H1 (cell line): Measurements from ENCODE around the gene RAI14. TPM values are rescaled to one million over a fixed set of nuclear protein-coding genes. Genes with fewer than 3 reads are reported as not detected.

Source experiments
- CTCF ChIA-PET: fragments of 300-600 bp; sonication (Branson Sonifier 250); formaldehyde crosslinking; loops from one replicate; lab custom pipeline; 2021; ENCODE audit not compliant: partially characterized antibody; lab: Charles Lee
- POLR2A ChIA-PET: fragments of 300-600 bp; sonication (Branson Sonifier 250); formaldehyde crosslinking; loops from one replicate; lab custom pipeline; 2021; ENCODE audit warnings: inconsistent platforms; ENCODE audit not compliant: partially characterized antibody; lab: Charles Lee
- DNase-seq, 2 experiments: peaks; one replicate each; pipeline versions ENCODE4 v3.0.0 to v3.0.0-alpha.2; 2010 to 2022; ENCODE audit warnings: low spot score in 2 of 2, low read depth in 1 of 2, mixed read lengths in 1 of 2
- FAIRE-seq: peaks from 2 replicates; lab custom pipeline; 2011; peaks lifted over from hg19 to GRCh38; lab: Jason Lieb, UNC
- H2AFZ ChIP-seq: 2 replicates; pipeline ENCODE4 v1.8.1; 2012; ENCODE audit warnings: low read length, inconsistent platforms
- H2AK5ac ChIP-seq: 2 replicates; pipeline ENCODE4 v1.6.1; 2013; ENCODE audit warnings: low read depth, low read length
- H2BK120ac ChIP-seq: replicated peaks from 2 replicates; pipeline ENCODE3; 2013; ENCODE audit warnings: low read depth, low read length, inconsistent platforms
- H2BK12ac ChIP-seq: 2 replicates; pipeline ENCODE4 v1.6.1; 2013; ENCODE audit warnings: low read depth, low read length
- H2BK15ac ChIP-seq: 2 replicates; pipeline ENCODE4 v1.6.1; 2013; ENCODE audit warnings: low read length
- H2BK20ac ChIP-seq: 2 replicates; pipeline ENCODE4 v1.6.1; 2013; ENCODE audit warnings: low read length
- H2BK5ac ChIP-seq: 2 replicates; pipeline ENCODE4 v1.6.1; 2013; ENCODE audit warnings: low read depth, low read length
- H3K14ac ChIP-seq: 2 replicates; pipeline ENCODE4 v1.6.1; 2013; ENCODE audit warnings: inconsistent platforms; ENCODE audit not compliant: insufficient read length
- H3K18ac ChIP-seq: 2 replicates; pipeline ENCODE4 v1.6.1; 2013; ENCODE audit warnings: low read length; ENCODE audit errors: extremely low read depth
- H3K23ac ChIP-seq: 2 replicates; pipeline ENCODE4 v1.6.1; 2013; ENCODE audit warnings: inconsistent platforms; ENCODE audit not compliant: insufficient read length
- H3K23me2 ChIP-seq: 2 replicates; pipeline ENCODE4 v1.6.1; 2013; ENCODE audit warnings: low read depth, low read length
- H3K27ac ChIP-seq: 2 replicates; pipeline ENCODE4 v1.6.1; 2011; ENCODE audit warnings: low read depth, low read length, inconsistent platforms
- H3K27me3 ChIP-seq, 4 experiments: replicated peaks in 1 of 4; 1 replicate in 1 of 4; 2 replicates in 3 of 4; pipeline versions ENCODE4 v1.6.1 to v1.8.1; 2011 to 2013; ENCODE audit warnings: low read length in 3 of 4, mild to moderate bottlenecking in 3 of 4, inconsistent platforms in 2 of 4, mixed read lengths in 2 of 4, moderate library complexity in 1 of 4; ENCODE audit not compliant: control insufficient read depth in 3 of 4, insufficient read depth in 3 of 4; ENCODE audit errors: extremely low read depth in 1 of 4
- H3K36me3 ChIP-seq, 4 experiments: 2 replicates each; pipeline versions ENCODE4 v1.6.1 to v1.8.1; 2011 to 2013; ENCODE audit warnings: mild to moderate bottlenecking in 4 of 4, low read length in 3 of 4, moderate library complexity in 2 of 4, control low read depth in 1 of 4, inconsistent platforms in 1 of 4; ENCODE audit not compliant: insufficient read depth in 4 of 4, control insufficient read depth in 2 of 4
- H3K4ac ChIP-seq: replicated peaks from 2 replicates; pipeline ENCODE3; 2013; ENCODE audit warnings: low read length, low read depth, mixed read lengths, inconsistent platforms; ENCODE audit not compliant: insufficient read length
- H3K4me1 ChIP-seq, 4 experiments: replicated peaks in 1 of 4; 1 replicate in 1 of 4; 2 replicates in 3 of 4; pipeline versions ENCODE4 v1.6.1 to v1.8.1; 2011 to 2013; ENCODE audit warnings: low read length in 3 of 4, inconsistent platforms in 2 of 4, mixed read lengths in 1 of 4; ENCODE audit not compliant: insufficient read depth in 4 of 4, control insufficient read depth in 3 of 4
- H3K4me2 ChIP-seq, 2 experiments: 2 replicates each; pipeline versions ENCODE4 v1.6.1 to v1.8.1; 2011 to 2013; ENCODE audit warnings: low read depth in 2 of 2, low read length in 2 of 2, control low read depth in 1 of 2, inconsistent platforms in 1 of 2, mild to moderate bottlenecking in 1 of 2; ENCODE audit not compliant: insufficient read depth in 1 of 2
- H3K4me3 ChIP-seq, 4 experiments: fragments of 200-600, 300-600 bp in 1 of 4; sonication (generic), shearing (Covaris generic), sonication (Bioruptor Twin) in 1 of 4; 2 replicates each; pipeline versions ENCODE4 v1.5.1 to v1.8.1; 2011 to 2016; ENCODE audit warnings: low read length in 4 of 4, low read depth in 3 of 4, control low read depth in 2 of 4, inconsistent platforms in 2 of 4, mild to moderate bottlenecking in 2 of 4, mixed read lengths in 1 of 4, moderate library complexity in 1 of 4; ENCODE audit not compliant: insufficient read depth in 2 of 4; ENCODE audit errors: extremely low read depth in 1 of 4
- H3K56ac ChIP-seq: replicated peaks from 2 replicates; pipeline ENCODE3; 2013; ENCODE audit warnings: low read depth, mild to moderate bottlenecking, mixed read lengths, low read length, inconsistent platforms; ENCODE audit not compliant: insufficient read length
- H3K79me1 ChIP-seq: 2 replicates; pipeline ENCODE4 v1.6.1; 2013; ENCODE audit warnings: low read depth, low read length, control low read depth
- H3K79me2 ChIP-seq, 2 experiments: 2 replicates each; pipeline versions ENCODE4 v1.6.1 to v1.8.1; 2012 to 2013; ENCODE audit warnings: low read length in 2 of 2, mild to moderate bottlenecking in 2 of 2, inconsistent platforms in 1 of 2; ENCODE audit not compliant: insufficient read depth in 2 of 2, control insufficient read depth in 1 of 2
- H3K9ac ChIP-seq, 4 experiments: replicated peaks in 1 of 4; 1 replicate in 1 of 4; 2 replicates in 3 of 4; pipeline versions ENCODE4 v1.6.1 to v1.8.1; 2011 to 2013; ENCODE audit warnings: low read depth in 3 of 4, low read length in 3 of 4, control low read depth in 2 of 4, mild to moderate bottlenecking in 2 of 4, moderate library complexity in 2 of 4, inconsistent platforms in 1 of 4; ENCODE audit errors: extremely low read depth in 1 of 4
- H3K9me3 ChIP-seq, 2 experiments: 2 replicates each; pipeline versions ENCODE4 v1.6.1 to v1.8.1; 2012 to 2013; ENCODE audit warnings: mild to moderate bottlenecking in 2 of 2, moderate library complexity in 2 of 2, control low read depth in 1 of 2, inconsistent platforms in 1 of 2, low read depth in 1 of 2, low read length in 1 of 2, mixed read lengths in 1 of 2; ENCODE audit not compliant: insufficient read depth in 2 of 2
- H4K20me1 ChIP-seq, 2 experiments: replicated peaks in 1 of 2; 2 replicates each; pipeline versions ENCODE3 to v1.8.1; 2011 to 2013; ENCODE audit warnings: inconsistent platforms in 2 of 2, low read length in 2 of 2, mild to moderate bottlenecking in 1 of 2; ENCODE audit not compliant: insufficient read depth in 2 of 2, control insufficient read depth in 1 of 2
- H4K5ac ChIP-seq: 2 replicates; pipeline ENCODE4 v1.6.1; 2013; ENCODE audit warnings: low read length, low read depth, mixed read lengths, inconsistent platforms; ENCODE audit not compliant: insufficient read length
- H4K8ac ChIP-seq: 2 replicates; pipeline ENCODE4 v1.8.0; 2013; ENCODE audit warnings: mild to moderate bottlenecking, moderate library complexity, low read length, inconsistent platforms; ENCODE audit not compliant: insufficient read depth; ENCODE audit errors: extremely low read depth
- H4K91ac ChIP-seq: replicated peaks from 2 replicates; pipeline ENCODE3; 2013; ENCODE audit warnings: low read length, mixed read lengths, inconsistent platforms; ENCODE audit not compliant: insufficient read length
- CHD2 ChIP-seq: IDR thresholded peaks from 2 replicates; pipeline ENCODE4 v1.6.1; 2012; ENCODE audit warnings: low read length, improper control_type of control experiment
- CTBP2 ChIP-seq: IDR thresholded peaks from 2 replicates; pipeline ENCODE4 v1.7.0; 2011; ENCODE audit warnings: borderline replicate concordance, mild to moderate bottlenecking, moderate library complexity, mixed read lengths, low read length; ENCODE audit not compliant: insufficient read depth, insufficient read length
- WGBS, 2 experiments: shearing (Covaris generic) in 1 of 2; methylation state at CpG; one replicate each; pipeline versions ENCODE4 v1.1.6 to v1.1.7; 2013 to 2015; ENCODE audit warnings: low lambda C conversion rate in 2 of 2, mixed read lengths in 2 of 2, inconsistent platforms in 1 of 2, low coverage in 1 of 2, missing lambda C conversion rate in 1 of 2; ENCODE audit not compliant: insufficient replicate concordance in 2 of 2, insufficient coverage in 1 of 2, insufficient read length in 1 of 2; ENCODE audit errors: extremely low coverage in 1 of 2, missing lambda C conversion rate in 1 of 2; 5-methylcytosine and 5-hydroxymethylcytosine counted together
- polyA plus RNA-seq, 7 experiments: library from polyadenylated mRNA; depleted of rRNA in 3 of 7; stranded (reverse) in 5 of 7; unstranded in 2 of 7; fragments of >200 nt in 5 of 7; fragments of 200-250 nt in 2 of 7; gene quantifications; 1 replicate in 5 of 7; 2 replicates in 1 of 7; 4 replicates in 1 of 7; pipeline versions ENCODE4 v1.2.1 to v1.2.3, GENCODE V29; 2011 to 2013; ENCODE audit warnings: missing spikeins in 2 of 7, mixed read lengths in 2 of 7
- total RNA-seq: library from RNA; stranded (reverse); fragmentation: NEBNext Ultra II Directional; extraction: Animal tissue kit (Norgen Biotek cat#: 25700); gene quantifications from 2 replicates; pipeline ENCODE4 v1.2.1, GENCODE V29; 2021

Gene RAI14
- total and polyA plus RNA-seq, 2 of the 8 experiments (the other 6 are each of a cell fraction or from before 2014, with no cell fraction given) = 48.4 to 210 TPM

DNA sequence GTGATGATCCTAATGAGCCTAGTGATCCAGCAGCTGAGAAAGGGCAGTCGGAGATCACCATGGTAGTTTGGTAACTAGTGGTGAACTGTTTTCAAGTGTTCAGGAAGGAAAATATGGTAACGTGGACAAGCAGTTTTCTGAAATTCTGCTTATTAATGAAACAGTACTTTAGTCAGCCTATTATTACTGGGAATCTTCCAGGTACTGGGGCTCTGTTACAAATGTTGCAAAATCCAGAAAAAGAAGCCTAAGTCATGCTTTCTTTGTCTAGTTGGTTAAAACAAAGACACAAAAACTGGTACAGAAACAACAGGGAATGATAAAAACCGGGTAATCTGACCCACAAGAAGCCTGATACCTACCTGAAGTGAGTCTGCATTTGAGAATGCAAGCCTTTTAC is 201.0 kb downstream of the RAI14 start:
- H3K4ac ChIP-seq = no peak overlapping the region
- no peak overlapping the region for H3K27ac ChIP-seq
- no peaks in the 10 kb centered on the region for H4K20me1 ChIP-seq
- H2BK12ac ChIP-seq = no peak overlapping the region
- H3K18ac ChIP-seq = no peak overlapping the region
- no peak overlapping the region for H2AK5ac ChIP-seq
- H4K5ac ChIP-seq = no peak overlapping the region
- no peak for DNase-seq
- no peak overlapping the region for H3K56ac ChIP-seq
- no peak overlapping the region for H3K23ac ChIP-seq
- H3K79me1 ChIP-seq = no peaks in the 10 kb centered on the region
- H2BK120ac ChIP-seq = no peak overlapping the region
- no peak overlapping the region for H2BK5ac ChIP-seq
- H3K27me3 ChIP-seq = no peaks in the 10 kb centered on the region
- H3K9ac ChIP-seq = no peak overlapping the region
- no peaks in the 10 kb centered on the region for H3K9me3 ChIP-seq
- H3K36me3 ChIP-seq = no peaks in the 10 kb centered on the region
- H4K8ac ChIP-seq = no peak overlapping the region
- 87% methylated on average over 3 of the region's 3 CpGs; no CpG with 5 or more reads in 1 of the 2 experiments for WGBS, 2 experiments
- ChIA-PET CTCF (interaction anchor here (1.0 kb wide), 1 partner anchor 41 kb away, joined by 3 read pairs; no protein-coding TSS in a partner anchor), POLR2A (no interaction called here)
- H2BK15ac ChIP-seq = no peak overlapping the region
- H3K14ac ChIP-seq = no peak overlapping the region
- H3K4me3 ChIP-seq = no peak overlapping the region
- no peak overlapping the region for H2AFZ ChIP-seq
- no peak overlapping the region for H4K91ac ChIP-seq
- H2BK20ac ChIP-seq = no peak overlapping the region
- FAIRE-seq = no peak
- H3K4me2 ChIP-seq = no peak overlapping the region
- no peaks in the 10 kb centered on the region for H3K4me1 ChIP-seq
- no peaks in the 10 kb centered on the region; the same call in 1 of the 2 replicates for H3K23me2 ChIP-seq
- H3K79me2 ChIP-seq = no peaks in the 10 kb centered on the region
- TF ChIP-seq CTBP2 (no peak), CHD2 (no peak)
